Natural killer cell (primary cell): ENCODE results near the gene UGP2. TPM values are rescaled to one million over a fixed set of nuclear protein-coding genes. Genes with fewer than 3 reads are reported as not detected.
"Not testable (repeated sequence)": the region's sequence is repeated elsewhere in the genome, so short reads cannot be mapped to it uniquely, and the experiment has no call there.

Source experiments
- ATAC-seq, 3 donors: fragments of 150-1000 bp in 2 of 3; fragments of 200-7000 bp in 1 of 3; cut with Tn5 transposase; 1 replicate in 1 of 3; 2 replicates in 2 of 3; pipeline ENCODE4 v1.10.0; 2021; ENCODE audit warnings: mild to moderate bottlenecking in 2 of 3, moderate library complexity in 2 of 3
- DNase-seq, 2 donors: peaks; one replicate each; pipeline versions ENCODE4 v3.0.0 to v3.0.0-alpha.2; 2013 to 2021; ENCODE audit warnings: mixed read lengths in 1 of 2
- H3K27ac ChIP-seq: one replicate; pipeline ENCODE4 v1.5.1; 2013; ENCODE audit warnings: mild to moderate bottlenecking, low read length
- H3K27me3 ChIP-seq: one replicate; pipeline ENCODE4 v1.6.1; 2013; ENCODE audit warnings: low read length; ENCODE audit not compliant: control insufficient read depth, insufficient read depth
- H3K36me3 ChIP-seq: one replicate; pipeline ENCODE4 v1.6.1; 2013; ENCODE audit warnings: low read length; ENCODE audit not compliant: control insufficient read depth, insufficient read depth
- H3K4me1 ChIP-seq: one replicate; pipeline ENCODE4 v1.6.1; 2013; ENCODE audit warnings: low read length; ENCODE audit not compliant: control insufficient read depth, insufficient read depth
- H3K4me3 ChIP-seq: one replicate; pipeline ENCODE4 v1.5.1; 2013; ENCODE audit warnings: low read length
- H3K9me3 ChIP-seq: one replicate; pipeline ENCODE4 v1.6.1; 2013; ENCODE audit warnings: low read length; ENCODE audit not compliant: control insufficient read depth, insufficient read depth
- H3K27ac Mint-ChIP-seq, 2 donors: one replicate each; pipeline ENCODE4 v1.8.0; 2022; ENCODE audit warnings: mild to moderate bottlenecking in 2 of 2, mixed read lengths in 2 of 2, moderate library complexity in 1 of 2
- H3K27me3 Mint-ChIP-seq, 2 donors: one replicate each; pipeline ENCODE4 v1.8.0; 2022; ENCODE audit warnings: low read depth in 2 of 2, mixed read lengths in 2 of 2
- H3K36me3 Mint-ChIP-seq: one replicate; pipeline ENCODE4 v1.8.0; 2022; ENCODE audit warnings: mixed read lengths
- H3K4me1 Mint-ChIP-seq, 2 donors: one replicate each; pipeline ENCODE4 v1.8.0; 2022; ENCODE audit warnings: mixed read lengths in 2 of 2
- H3K4me3 Mint-ChIP-seq: one replicate; pipeline ENCODE4 v1.8.0; 2022; ENCODE audit warnings: mild to moderate bottlenecking, moderate library complexity, mixed read lengths
- H3K9me3 Mint-ChIP-seq, 2 donors: one replicate each; pipeline ENCODE4 v1.8.0; 2022; ENCODE audit warnings: mixed read lengths in 2 of 2
- WGBS: methylation state at CpG from one replicate; pipeline ENCODE4 v1.1.7; 2013; ENCODE audit warnings: missing lambda C conversion rate; ENCODE audit not compliant: insufficient coverage; 5-methylcytosine and 5-hydroxymethylcytosine counted together
- intact Hi-C: fragments of 100-400 bp; cut with micrococcal nuclease; formaldehyde crosslinking; loops from one replicate; pipeline ENCODE4 v1.14.2; 2022
- total RNA-seq, 4 donors: library from RNA; stranded (reverse); fragments of 120-200 nt in 1 of 4; gene quantifications; one replicate each; pipeline versions ENCODE4 v1.2.3 to v1.2.4, GENCODE V29; 2013 to 2022
- TF ChIP-seq, protein P1 (sequence below): fragments of 200-600 bp; IDR thresholded peaks from one replicate; pipeline ENCODE4 v1.8.0; 2022; ENCODE audit warnings: antibody characterized with exemption

UGP2 gene
- total RNA-seq, 3 donors from 2014 or later (not counting 1 experiment from before 2014, with no cell fraction given) = 100 to 117 (median 101) TPM

- Histone ChIP-seq H3K4me3 (no peak overlapping the region), H3K27me3 (no peaks in the 10 kb centered on the region), H3K27ac (no peak overlapping the region), H3K4me1 (no peaks in the 10 kb centered on the region), H3K36me3 (no peaks in the 10 kb centered on the region), H3K9me3 (no peaks in the 10 kb centered on the region)
- H3K27me3 Mint-ChIP-seq = no peaks in the 10 kb centered on the region
- no peak for ATAC-seq
- H3K4me1 Mint-ChIP-seq = no peaks in the 10 kb centered on the region
- peaks cover 0 to 2% of the 10 kb centered on the region in 2 donors for H3K9me3 Mint-ChIP-seq
- WGBS = 98% methylated on average over 3 of the region's 3 CpGs
- DNase-seq = no peak
- TF ChIP-seq, protein P1, sequence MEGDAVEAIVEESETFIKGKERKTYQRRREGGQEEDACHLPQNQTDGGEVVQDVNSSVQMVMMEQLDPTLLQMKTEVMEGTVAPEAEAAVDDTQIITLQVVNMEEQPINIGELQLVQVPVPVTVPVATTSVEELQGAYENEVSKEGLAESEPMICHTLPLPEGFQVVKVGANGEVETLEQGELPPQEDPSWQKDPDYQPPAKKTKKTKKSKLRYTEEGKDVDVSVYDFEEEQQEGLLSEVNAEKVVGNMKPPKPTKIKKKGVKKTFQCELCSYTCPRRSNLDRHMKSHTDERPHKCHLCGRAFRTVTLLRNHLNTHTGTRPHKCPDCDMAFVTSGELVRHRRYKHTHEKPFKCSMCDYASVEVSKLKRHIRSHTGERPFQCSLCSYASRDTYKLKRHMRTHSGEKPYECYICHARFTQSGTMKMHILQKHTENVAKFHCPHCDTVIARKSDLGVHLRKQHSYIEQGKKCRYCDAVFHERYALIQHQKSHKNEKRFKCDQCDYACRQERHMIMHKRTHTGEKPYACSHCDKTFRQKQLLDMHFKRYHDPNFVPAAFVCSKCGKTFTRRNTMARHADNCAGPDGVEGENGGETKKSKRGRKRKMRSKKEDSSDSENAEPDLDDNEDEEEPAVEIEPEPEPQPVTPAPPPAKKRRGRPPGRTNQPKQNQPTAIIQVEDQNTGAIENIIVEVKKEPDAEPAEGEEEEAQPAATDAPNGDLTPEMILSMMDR = no peak
- no peak overlapping the region for H3K4me3 Mint-ChIP-seq
- intact Hi-C loops = no loop called here
- H3K27ac Mint-ChIP-seq = no peak overlapping the region
- no peaks in the 10 kb centered on the region for H3K36me3 Mint-ChIP-seq
These were observed 30.6 kb upstream of the UGP2 start for GRCh38 chr2:63811063-63811462.

GRCh38 chr2:63811870-63812269, 29.8 kb upstream of the UGP2 start:
- H3K27ac Mint-ChIP-seq, H3K27me3 Mint-ChIP-seq, DNase-seq, H3K4me3 Mint-ChIP-seq, intact Hi-C loops, H3K9me3 Mint-ChIP-seq, H3K9me3 ChIP-seq, H3K4me1 Mint-ChIP-seq, H3K36me3 Mint-ChIP-seq, H3K36me3 ChIP-seq, ATAC-seq, H3K4me3 ChIP-seq, H3K27ac ChIP-seq, H3K27me3 ChIP-seq, H3K4me1 ChIP-seq: not testable (repeated sequence)
- WGBS = 94% methylated on average over 7 of the region's 7 CpGs

- Mint-ChIP-seq H3K27ac (no peak overlapping the region), H3K4me1 (no peaks in the 10 kb centered on the region), H3K9me3 (no peaks in the 10 kb centered on the region), H3K36me3 (no peaks in the 10 kb centered on the region), H3K27me3 (no peaks in the 10 kb centered on the region), H3K4me3 (no peak overlapping the region)
- Histone ChIP-seq H3K36me3 (no peaks in the 10 kb centered on the region), H3K4me3 (no peak overlapping the region), H3K4me1 (no peaks in the 10 kb centered on the region), H3K9me3 (no peaks in the 10 kb centered on the region), H3K27ac (no peak overlapping the region), H3K27me3 (no peaks in the 10 kb centered on the region)
- TF ChIP-seq, protein P1 = no peak
- DNase-seq (no peak), ATAC-seq (no peak)
- WGBS = no CpG with 5 or more reads among the region's 1 CpG
- intact Hi-C loops = no loop called here
These were observed 27.6 kb upstream of the UGP2 start for GRCh38 chr2:63814114-63814513.

DNA sequence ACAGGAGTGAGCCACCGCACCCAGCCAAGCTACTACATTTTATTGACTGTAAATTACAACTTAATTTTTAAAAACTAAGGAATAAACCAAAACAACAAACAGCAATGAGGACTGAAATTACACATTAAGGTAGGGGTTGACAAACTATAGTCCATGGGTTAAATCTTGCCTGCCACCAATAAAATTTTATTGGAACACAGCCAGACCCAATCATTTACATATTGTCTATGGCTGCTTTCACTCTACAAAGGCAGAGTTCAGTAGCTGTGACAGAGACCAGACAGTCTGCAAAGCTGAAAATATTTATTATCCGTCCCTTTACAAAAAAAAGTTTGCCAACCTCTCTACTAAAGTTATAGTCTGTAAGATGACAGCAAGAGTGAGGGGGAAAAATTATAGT, 24.3 kb upstream of the UGP2 start:
- no peaks in the 10 kb centered on the region for H3K9me3 ChIP-seq
- Mint-ChIP-seq H3K4me3 (no peak overlapping the region), H3K27ac (no peak overlapping the region), H3K9me3 (no peaks in the 10 kb centered on the region), H3K36me3 (no peaks in the 10 kb centered on the region), H3K4me1 (no peaks in the 10 kb centered on the region), H3K27me3 (no peaks in the 10 kb centered on the region)
- WGBS = 100% methylated on average over 1 of the region's 2 CpGs
- no peak overlapping the region for H3K27ac ChIP-seq
- intact Hi-C loops = no loop called here
- TF ChIP-seq, protein P1 = no peak
- no peak overlapping the region for H3K4me3 ChIP-seq
- no peaks in the 10 kb centered on the region for H3K36me3 ChIP-seq
- H3K4me1 ChIP-seq = no peaks in the 10 kb centered on the region
- ATAC-seq = no peak
- no peak for DNase-seq
- H3K27me3 ChIP-seq = no peaks in the 10 kb centered on the region
